T-helper 17 cell (primary cell): Measurements from ENCODE around the gene PTEN. TPM values are rescaled to one million over a fixed set of nuclear protein-coding genes. Genes with fewer than 3 reads are reported as not detected.
"Not testable (repeated sequence)": the region's sequence is repeated elsewhere in the genome, so short reads cannot be mapped to it uniquely, and the experiment has no call there.

Experiments used
- ATAC-seq: fragments of 150-1000 bp; cut with Tn5 transposase; 2 replicates; pipeline ENCODE4 v1.10.0; 2021; ENCODE audit warnings: mild to moderate bottlenecking, moderate library complexity
- DNase-seq, 3 donors: peaks; one replicate each; pipeline versions ENCODE4 v3.0.0 to v3.0.0-alpha.2; 2020 to 2021
- H3K9me3 ChIP-seq: one replicate; pipeline ENCODE4 v1.7.0; 2013; ENCODE audit warnings: low read length, mild to moderate bottlenecking; ENCODE audit not compliant: control insufficient read depth, poor library complexity, severe bottlenecking
- H3K27ac Mint-ChIP-seq: one replicate; pipeline ENCODE4 v1.8.0; 2022; ENCODE audit warnings: mild to moderate bottlenecking, moderate library complexity, mixed read lengths
- H3K27me3 Mint-ChIP-seq: one replicate; pipeline ENCODE4 v1.8.0; 2022; ENCODE audit warnings: mixed read lengths
- H3K36me3 Mint-ChIP-seq: one replicate; pipeline ENCODE4 v1.8.0; 2022; ENCODE audit warnings: low read depth, mixed read lengths
- H3K4me1 Mint-ChIP-seq: one replicate; pipeline ENCODE4 v1.8.0; 2022; ENCODE audit warnings: mild to moderate bottlenecking, mixed read lengths
- H3K4me3 Mint-ChIP-seq: one replicate; pipeline ENCODE4 v1.8.0; 2022; ENCODE audit warnings: mild to moderate bottlenecking, moderate library complexity, mixed read lengths
- total RNA-seq, 4 donors: library from RNA in 2 of 4; stranded (reverse) in 2 of 4; gene quantifications; one replicate each; pipeline ENCODE4 v1.2.3 and lab custom pipeline; 2022 to 2026

The PTEN gene
- total RNA-seq, 2 donors from 2014 or later = 84.9 to 89.3 TPM

- Mint-ChIP-seq H3K27me3 (no peaks in the 10 kb centered on the region), H3K4me1 (peaks cover 51% of the 10 kb centered on the region), H3K36me3 (peaks cover 7% of the 10 kb centered on the region), H3K27ac (peak overlapping the region; percentile 29), H3K4me3 (peak overlapping the region; percentile 63)
- no peaks in the 10 kb centered on the region for H3K9me3 ChIP-seq
- DNase-seq (no peak), ATAC-seq (no peak)
Observed at GRCh38 chr10:87868277-87868676, 4.9 kb downstream of the PTEN start.

GRCh38 chr10:87869139-87869538 lies 5.7 kb downstream of the PTEN start:
- not testable (repeated sequence) for H3K27me3 Mint-ChIP-seq, H3K9me3 ChIP-seq, DNase-seq, H3K36me3 Mint-ChIP-seq, ATAC-seq
- H3K4me1 Mint-ChIP-seq = peaks cover 53% of the 10 kb centered on the region
- peak overlapping the region; percentile 29 for H3K27ac Mint-ChIP-seq
- peak overlapping the region; percentile 63 for H3K4me3 Mint-ChIP-seq

- no peaks in the 10 kb centered on the region for H3K9me3 ChIP-seq
- DNase-seq (no peak), ATAC-seq (no peak)
- Mint-ChIP-seq H3K4me3 (no peak overlapping the region), H3K4me1 (peaks cover 46% of the 10 kb centered on the region), H3K36me3 (peaks cover 2% of the 10 kb centered on the region), H3K27me3 (no peaks in the 10 kb centered on the region), H3K27ac (peak overlapping the region; percentile 29)
Observed at GRCh38 chr10:87869773-87870551, 6.5 kb downstream of the PTEN start.

GRCh38 chr10:87872828-87873227 lies 9.4 kb downstream of the PTEN start:
- no peak for ATAC-seq
- H3K4me1 Mint-ChIP-seq = peaks cover 31% of the 10 kb centered on the region

GRCh38 chr10:87873656-87874055 lies 10.2 kb downstream of the PTEN start:
- Mint-ChIP-seq H3K27me3 (no peaks in the 10 kb centered on the region), H3K27ac (no peak overlapping the region), H3K4me1 (peaks cover 27% of the 10 kb centered on the region), H3K36me3 (no peaks in the 10 kb centered on the region), H3K4me3 (no peak overlapping the region)
- no peak for ATAC-seq
- no peak for DNase-seq
- H3K9me3 ChIP-seq = no peaks in the 10 kb centered on the region

More at GRCh38 chr10:87872828-87873227, 9.4 kb downstream of the PTEN start:
- H3K9me3 ChIP-seq = no peaks in the 10 kb centered on the region
- H3K4me3 Mint-ChIP-seq = peak overlapping the region; percentile 12
- no peaks in the 10 kb centered on the region for H3K27me3 Mint-ChIP-seq
- H3K36me3 Mint-ChIP-seq = no peaks in the 10 kb centered on the region
- no peak overlapping the region for H3K27ac Mint-ChIP-seq
- DNase-seq = no peak

GRCh38 chr10:87875929-87876571 lies 12.6 kb downstream of the PTEN start:
- H3K4me1 Mint-ChIP-seq = peaks cover 19% of the 10 kb centered on the region
- no peaks in the 10 kb centered on the region for H3K9me3 ChIP-seq
- peaks cover 3% of the 10 kb centered on the region for H3K36me3 Mint-ChIP-seq
- ATAC-seq (no peak), DNase-seq (no peak)
- no peak overlapping the region for H3K27ac Mint-ChIP-seq
- H3K4me3 Mint-ChIP-seq = no peak overlapping the region
- no peaks in the 10 kb centered on the region for H3K27me3 Mint-ChIP-seq

- ATAC-seq (no peak), DNase-seq (no peak)
- peaks cover 3% of the 10 kb centered on the region for H3K36me3 Mint-ChIP-seq
- no peak overlapping the region for H3K27ac Mint-ChIP-seq
- no peaks in the 10 kb centered on the region for H3K9me3 ChIP-seq
- H3K4me1 Mint-ChIP-seq = peaks cover 15% of the 10 kb centered on the region
- H3K27me3 Mint-ChIP-seq = no peaks in the 10 kb centered on the region
- no peak overlapping the region for H3K4me3 Mint-ChIP-seq
Observed at GRCh38 chr10:87878664-87879459, 15.4 kb downstream of the PTEN start.

GRCh38 chr10:87880336-87880735 lies 16.9 kb downstream of the PTEN start:
- no peak for DNase-seq
- no peak for ATAC-seq
- H3K36me3 Mint-ChIP-seq = peaks cover 3% of the 10 kb centered on the region
- no peaks in the 10 kb centered on the region for H3K27me3 Mint-ChIP-seq
- no peaks in the 10 kb centered on the region for H3K9me3 ChIP-seq
- H3K4me3 Mint-ChIP-seq = no peak overlapping the region
- no peak overlapping the region for H3K27ac Mint-ChIP-seq
- H3K4me1 Mint-ChIP-seq = peaks cover 15% of the 10 kb centered on the region

GRCh38 chr10:87881373-87882059 lies 18.1 kb downstream of the PTEN start:
- H3K27me3 Mint-ChIP-seq, H3K4me3 Mint-ChIP-seq, ATAC-seq, H3K27ac Mint-ChIP-seq, H3K9me3 ChIP-seq, DNase-seq, H3K36me3 Mint-ChIP-seq: not testable (repeated sequence)
- H3K4me1 Mint-ChIP-seq = peaks cover 12% of the 10 kb centered on the region

GRCh38 chr10:87882555-87883294 lies 19.3 kb downstream of the PTEN start:
- ATAC-seq (no peak), DNase-seq (no peak)
- Mint-ChIP-seq H3K4me1 (peaks cover 13% of the 10 kb centered on the region), H3K36me3 (peaks cover 3% of the 10 kb centered on the region), H3K4me3 (no peak overlapping the region), H3K27me3 (no peaks in the 10 kb centered on the region), H3K27ac (no peak overlapping the region)
- H3K9me3 ChIP-seq = no peaks in the 10 kb centered on the region

GRCh38 chr10:87886635-87887034 lies 23.2 kb downstream of the PTEN start:
- DNase-seq (no peak), ATAC-seq (no peak)
- no peaks in the 10 kb centered on the region for H3K9me3 ChIP-seq
- Mint-ChIP-seq H3K4me3 (no peak overlapping the region), H3K4me1 (peaks cover 18% of the 10 kb centered on the region), H3K27ac (no peak overlapping the region), H3K27me3 (no peaks in the 10 kb centered on the region), H3K36me3 (no peaks in the 10 kb centered on the region)

GRCh38 chr10:87887146-87887545 lies 23.7 kb downstream of the PTEN start:
- Mint-ChIP-seq H3K27me3 (no peaks in the 10 kb centered on the region), H3K4me3 (no peak overlapping the region), H3K27ac (no peak overlapping the region), H3K36me3 (no peaks in the 10 kb centered on the region), H3K4me1 (peaks cover 14% of the 10 kb centered on the region)
- DNase-seq (no peak), ATAC-seq (no peak)
- H3K9me3 ChIP-seq = no peaks in the 10 kb centered on the region
